Stomach smooth muscle (tissue), 2 donors: ENCODE data around the gene SCRN3.
"Not testable (repeated sequence)": the region's sequence is repeated elsewhere in the genome, so short reads cannot be mapped to it uniquely, and the experiment has no call there.

Source experiments
- H3K27ac ChIP-seq: one replicate; pipeline ENCODE4 v1.7.0; 2013; ENCODE audit warnings: mild to moderate bottlenecking, low read length, inconsistent platforms
- H3K27me3 ChIP-seq, 2 donors: one replicate each; pipeline ENCODE4 v1.7.0; 2013; ENCODE audit warnings: low read length in 2 of 2; ENCODE audit not compliant: insufficient read depth in 2 of 2, control insufficient read depth in 1 of 2
- H3K36me3 ChIP-seq, 2 donors: one replicate each; pipeline ENCODE4 v1.7.0; 2013; ENCODE audit warnings: low read length in 2 of 2; ENCODE audit not compliant: control insufficient read depth in 2 of 2, insufficient read depth in 2 of 2
- H3K4me1 ChIP-seq: one replicate; pipeline ENCODE4 v1.7.0; 2013; ENCODE audit warnings: low read length; ENCODE audit not compliant: control insufficient read depth, insufficient read depth
- H3K4me3 ChIP-seq, 2 donors: one replicate each; pipeline ENCODE4 v1.7.0; 2013; ENCODE audit warnings: low read length in 2 of 2
- H3K9ac ChIP-seq, 2 donors: one replicate each; pipeline ENCODE4 v1.7.0; 2013; ENCODE audit warnings: low read length in 2 of 2, mild to moderate bottlenecking in 1 of 2
- H3K9me3 ChIP-seq, 2 donors: one replicate each; pipeline ENCODE4 v1.7.0; 2013; ENCODE audit warnings: low read length in 2 of 2; ENCODE audit not compliant: control insufficient read depth in 2 of 2
- donor health status: healthy.
- donor health status: Pancreatic carcinoma.

The SCRN3 gene

GRCh38 chr2:174395284-174395968 lies at the start of gene SCRN3:
TSS of gene SCRN3 (plus strand) at chr2:174395730. CDS start at chr2:174398284, 2,554 bp downstream.
- Histone ChIP-seq H3K27me3 (no peaks in the 10 kb centered on the region), H3K9ac (peak within 1 kb of the TSS; percentile 91 to 96), H3K36me3 (peaks cover 3 to 7% of the 10 kb centered on the region in 2 donors), H3K9me3 (no peaks in the 10 kb centered on the region), H3K4me3 (peak within 1 kb of the TSS; percentile 96 to 97), H3K27ac (peak within 1 kb of the TSS; percentile 77), H3K4me1 (peaks cover 10% of the 10 kb centered on the region)

- Histone ChIP-seq H3K9me3 (no peaks in the 10 kb centered on the region), H3K4me3 (no peak overlapping the region), H3K27ac (no peak overlapping the region), H3K36me3 (peaks cover 8% of the 10 kb centered on the region in 2 donors), H3K27me3 (peaks cover 0 to 3% of the 10 kb centered on the region in 2 donors), H3K4me1 (no peaks in the 10 kb centered on the region), H3K9ac (no peak overlapping the region)
Observed at GRCh38 chr2:174350018-174350417, 45.5 kb upstream of the SCRN3 start.

GRCh38 chr2:174350593-174351181 lies 44.8 kb upstream of the SCRN3 start:
- no peaks in the 10 kb centered on the region for H3K9me3 ChIP-seq
- H3K4me1 ChIP-seq, result no peaks in the 10 kb centered on the region
- H3K27me3 ChIP-seq, result no peaks in the 10 kb centered on the region
- H3K9ac ChIP-seq, result no peak overlapping the region
- no peak overlapping the region for H3K4me3 ChIP-seq
- no peak overlapping the region for H3K27ac ChIP-seq
- peaks cover 8% of the 10 kb centered on the region in 2 donors for H3K36me3 ChIP-seq

- no peaks in the 10 kb centered on the region for H3K27me3 ChIP-seq
- H3K4me3 ChIP-seq, result no peak overlapping the region
- peaks cover 4 to 8% of the 10 kb centered on the region in 2 donors for H3K36me3 ChIP-seq
- H3K4me1 ChIP-seq, result no peaks in the 10 kb centered on the region
- H3K9ac ChIP-seq, result no peak overlapping the region
- no peak overlapping the region for H3K27ac ChIP-seq
- no peaks in the 10 kb centered on the region for H3K9me3 ChIP-seq
Observed at GRCh38 chr2:174353004-174353403, 42.5 kb upstream of the SCRN3 start.

GRCh38 chr2:174356347-174356746 lies 39.2 kb upstream of the SCRN3 start:
- Histone ChIP-seq H3K4me3 (no peak overlapping the region), H3K27ac (no peak overlapping the region), H3K27me3 (no peaks in the 10 kb centered on the region), H3K4me1 (no peaks in the 10 kb centered on the region), H3K36me3 (no peaks in the 10 kb centered on the region), H3K9me3 (no peaks in the 10 kb centered on the region), H3K9ac (no peak overlapping the region)

- H3K4me3 ChIP-seq, H3K27ac ChIP-seq, H3K4me1 ChIP-seq, H3K36me3 ChIP-seq, H3K9ac ChIP-seq, H3K27me3 ChIP-seq, H3K9me3 ChIP-seq: not testable (repeated sequence)
Observed at GRCh38 chr2:174359663-174360062, 35.9 kb upstream of the SCRN3 start.

- no peak overlapping the region for H3K27ac ChIP-seq
- H3K4me1 ChIP-seq, result no peaks in the 10 kb centered on the region
- H3K4me3 ChIP-seq, result no peak overlapping the region
- no peak overlapping the region for H3K9ac ChIP-seq
- H3K36me3 ChIP-seq, result peaks cover 2 to 14% of the 10 kb centered on the region in 2 donors
- H3K9me3 ChIP-seq, result no peaks in the 10 kb centered on the region
- no peaks in the 10 kb centered on the region for H3K27me3 ChIP-seq
Observed at GRCh38 chr2:174362949-174363348, 32.6 kb upstream of the SCRN3 start.

- not testable (repeated sequence) for H3K4me1 ChIP-seq, H3K27ac ChIP-seq, H3K27me3 ChIP-seq, H3K9me3 ChIP-seq, H3K9ac ChIP-seq, H3K4me3 ChIP-seq
- H3K36me3 ChIP-seq, result peaks cover 2 to 14% of the 10 kb centered on the region in 2 donors
Observed at GRCh38 chr2:174363492-174364225, 31.9 kb upstream of the SCRN3 start.

GRCh38 chr2:174364628-174365027 lies 30.9 kb upstream of the SCRN3 start:
- no peak overlapping the region for H3K9ac ChIP-seq
- no peak overlapping the region for H3K4me3 ChIP-seq
- H3K36me3 ChIP-seq, result peaks cover 3 to 18% of the 10 kb centered on the region in 2 donors
- H3K9me3 ChIP-seq, result no peaks in the 10 kb centered on the region
- no peaks in the 10 kb centered on the region for H3K27me3 ChIP-seq
- no peaks in the 10 kb centered on the region for H3K4me1 ChIP-seq
- H3K27ac ChIP-seq, result no peak overlapping the region

- Histone ChIP-seq H3K4me1 (no peaks in the 10 kb centered on the region), H3K9me3 (no peaks in the 10 kb centered on the region), H3K27ac (no peak overlapping the region), H3K27me3 (no peaks in the 10 kb centered on the region), H3K4me3 (no peak overlapping the region), H3K9ac (no peak overlapping the region), H3K36me3 (peaks cover 8 to 24% of the 10 kb centered on the region in 2 donors)
Observed at GRCh38 chr2:174365571-174365970, 30.0 kb upstream of the SCRN3 start.

- no peak overlapping the region for H3K27ac ChIP-seq
- no peak overlapping the region for H3K4me3 ChIP-seq
- H3K9me3 ChIP-seq, result no peaks in the 10 kb centered on the region
- no peak overlapping the region for H3K9ac ChIP-seq
- H3K4me1 ChIP-seq, result no peaks in the 10 kb centered on the region
- no peaks in the 10 kb centered on the region for H3K27me3 ChIP-seq
- peaks cover 9 to 20% of the 10 kb centered on the region in 2 donors for H3K36me3 ChIP-seq
Observed at GRCh38 chr2:174368691-174369090, 26.8 kb upstream of the SCRN3 start.
